ENCODE data around the gene TLE3. TPM values are rescaled to one million over a fixed set of nuclear protein-coding genes. Genes with fewer than 3 reads are reported as not detected.

The TLE3 gene
- polyA plus RNA-seq, 3 donors, result 12.8 to 117 (median 23.6) TPM

DNA sequence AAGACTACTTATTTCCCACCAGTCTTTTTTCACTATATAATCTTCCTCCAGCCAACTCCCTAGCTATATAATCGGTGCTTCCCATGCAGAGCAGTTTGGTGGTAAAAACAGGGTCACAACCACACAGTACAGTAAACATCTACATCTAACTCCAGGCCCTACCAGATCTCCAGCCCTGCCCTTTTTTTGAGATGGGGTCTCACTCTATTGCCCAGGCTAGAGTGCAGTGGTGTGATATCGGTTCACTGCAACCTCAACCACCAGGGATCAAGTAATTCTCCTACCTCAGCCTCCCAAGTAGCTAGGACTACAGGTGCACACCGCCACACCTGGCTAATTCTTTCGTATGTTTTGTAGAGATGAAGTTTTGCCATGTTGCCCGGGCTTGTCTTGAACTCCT, 49.1 kb upstream of the TLE3 start:
- H2AFZ ChIP-seq (ENCODE audit: insufficient read depth, low read depth, low read length, poor library complexity, severe bottlenecking), result no peak overlapping the region
- intact Hi-C loops (cut with micrococcal nuclease), result loop anchor here in 1 of 2 donors (10.0 kb wide), 1 partner anchor 98 kb away; no protein-coding TSS in a partner anchor
- Mint-ChIP-seq H3K4me1 (peaks cover 44% of the 10 kb centered on the region), H3K4me3 (no peak overlapping the region), H3K9me3 (peaks cover 0 to 4% (median 0%) of the 10 kb centered on the region in 7 donors), H3K27me3 (ENCODE audit: low read depth in 3 of 3) (peaks cover 15 to 23% (median 21%) of the 10 kb centered on the region in 3 donors), H3K27ac (no peak overlapping the region), H3K36me3 (peaks cover 4 to 7% of the 10 kb centered on the region in 2 donors)
- H3K79me2 ChIP-seq (ENCODE audit: insufficient read depth, low read length), result no peaks in the 10 kb centered on the region
- no peak overlapping the region for H3K4me3 ChIP-seq (replicated peaks in 1 of 3; ENCODE audit: low read depth in 2 of 3, low read length in 3 of 3)
- H3K4me2 ChIP-seq (replicated peaks; ENCODE audit: extremely low read depth, low read length, poor library complexity, severe bottlenecking), result no peak overlapping the region
- no peaks in the 10 kb centered on the region for H3K36me3 ChIP-seq (replicated peaks in 1 of 2; ENCODE audit: control insufficient read depth in 1 of 2, insufficient read depth in 2 of 2, low read length in 2 of 2)
- no peaks in the 10 kb centered on the region for H4K20me1 ChIP-seq (ENCODE audit: insufficient read depth, low read length)
- H3K27me3 ChIP-seq (ENCODE audit: control insufficient read depth in 2 of 2, insufficient read depth in 2 of 2, low read length in 2 of 2), result no peaks in the 10 kb centered on the region
- no peak overlapping the region for H3K27ac ChIP-seq (ENCODE audit: low read depth in 1 of 2, low read length in 2 of 2)
- H3K9ac ChIP-seq (ENCODE audit: insufficient read depth, low read length, poor library complexity, severe bottlenecking), result no peak overlapping the region
- DNase-seq, result no peak
- H3K9me3 ChIP-seq (replicated peaks in 1 of 2; ENCODE audit: control insufficient read depth in 1 of 2, insufficient read depth in 1 of 2, low read length in 2 of 2), result no peaks in the 10 kb centered on the region
- 95% methylated on average over 3 of the region's 5 CpGs for WGBS (ENCODE audit: insufficient coverage)
- peaks cover 25 to 28% of the 10 kb centered on the region in 2 donors for H3K4me1 ChIP-seq (ENCODE audit: control insufficient read depth in 1 of 2, insufficient read depth in 2 of 2, low read length in 2 of 2)
- TF ChIP-seq, protein P1, sequence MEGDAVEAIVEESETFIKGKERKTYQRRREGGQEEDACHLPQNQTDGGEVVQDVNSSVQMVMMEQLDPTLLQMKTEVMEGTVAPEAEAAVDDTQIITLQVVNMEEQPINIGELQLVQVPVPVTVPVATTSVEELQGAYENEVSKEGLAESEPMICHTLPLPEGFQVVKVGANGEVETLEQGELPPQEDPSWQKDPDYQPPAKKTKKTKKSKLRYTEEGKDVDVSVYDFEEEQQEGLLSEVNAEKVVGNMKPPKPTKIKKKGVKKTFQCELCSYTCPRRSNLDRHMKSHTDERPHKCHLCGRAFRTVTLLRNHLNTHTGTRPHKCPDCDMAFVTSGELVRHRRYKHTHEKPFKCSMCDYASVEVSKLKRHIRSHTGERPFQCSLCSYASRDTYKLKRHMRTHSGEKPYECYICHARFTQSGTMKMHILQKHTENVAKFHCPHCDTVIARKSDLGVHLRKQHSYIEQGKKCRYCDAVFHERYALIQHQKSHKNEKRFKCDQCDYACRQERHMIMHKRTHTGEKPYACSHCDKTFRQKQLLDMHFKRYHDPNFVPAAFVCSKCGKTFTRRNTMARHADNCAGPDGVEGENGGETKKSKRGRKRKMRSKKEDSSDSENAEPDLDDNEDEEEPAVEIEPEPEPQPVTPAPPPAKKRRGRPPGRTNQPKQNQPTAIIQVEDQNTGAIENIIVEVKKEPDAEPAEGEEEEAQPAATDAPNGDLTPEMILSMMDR (IDR thresholded peaks at IDR 0.05), result no peak

DNA sequence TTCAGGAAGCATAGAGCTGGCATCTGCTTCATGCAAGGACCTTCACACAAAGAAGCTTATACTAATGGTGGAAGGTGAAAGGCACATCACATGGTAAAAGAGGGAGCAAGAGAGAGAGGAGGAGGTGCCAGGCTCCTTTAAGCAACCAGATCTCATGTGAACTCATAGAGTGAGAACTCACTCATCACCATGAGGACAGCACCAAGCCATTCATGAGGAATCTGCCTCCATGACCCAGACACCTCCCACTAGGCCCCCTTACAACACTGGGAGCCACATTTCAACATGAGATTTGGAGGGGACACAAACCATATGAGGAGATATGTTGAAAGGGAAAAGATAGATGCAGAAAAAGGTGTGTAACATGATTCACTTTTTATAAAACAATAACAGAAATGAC, 48.4 kb upstream of the TLE3 start:
- no peaks in the 10 kb centered on the region for H3K36me3 ChIP-seq (replicated peaks in 1 of 2; ENCODE audit: control insufficient read depth in 1 of 2, insufficient read depth in 2 of 2, low read length in 2 of 2)
- no peaks in the 10 kb centered on the region for H3K27me3 ChIP-seq (ENCODE audit: control insufficient read depth in 2 of 2, insufficient read depth in 2 of 2, low read length in 2 of 2)
- H3K4me1 ChIP-seq (ENCODE audit: control insufficient read depth in 1 of 2, insufficient read depth in 2 of 2, low read length in 2 of 2), result peaks cover 31 to 34% of the 10 kb centered on the region in 2 donors
- H3K27ac ChIP-seq (ENCODE audit: low read depth in 1 of 2, low read length in 2 of 2), result no peak overlapping the region
- no peak overlapping the region for H3K9ac ChIP-seq (ENCODE audit: insufficient read depth, low read length, poor library complexity, severe bottlenecking)
- DNase-seq, result no peak
- H3K4me3 Mint-ChIP-seq, result no peak overlapping the region
- H3K36me3 Mint-ChIP-seq, result peaks cover 4 to 7% of the 10 kb centered on the region in 2 donors
- H4K20me1 ChIP-seq (ENCODE audit: insufficient read depth, low read length), result no peaks in the 10 kb centered on the region
- H3K4me2 ChIP-seq (replicated peaks; ENCODE audit: extremely low read depth, low read length, poor library complexity, severe bottlenecking), result no peak overlapping the region
- no peak overlapping the region for H3K27ac Mint-ChIP-seq
- H3K9me3 ChIP-seq (replicated peaks in 1 of 2; ENCODE audit: control insufficient read depth in 1 of 2, insufficient read depth in 1 of 2, low read length in 2 of 2), result no peaks in the 10 kb centered on the region
- H3K4me1 Mint-ChIP-seq, result peaks cover 45% of the 10 kb centered on the region
- H3K9me3 Mint-ChIP-seq, result peaks cover 0 to 5% (median 0%) of the 10 kb centered on the region in 7 donors
- intact Hi-C loops (cut with micrococcal nuclease), result loop anchor here in 1 of 2 donors (10.0 kb wide), 1 partner anchor 99 kb away; no protein-coding TSS in a partner anchor
- H3K27me3 Mint-ChIP-seq (ENCODE audit: low read depth in 3 of 3), result peaks cover 15 to 23% (median 21%) of the 10 kb centered on the region in 3 donors
- TF ChIP-seq, protein P1 (IDR thresholded peaks at IDR 0.05), result no peak
- H3K4me3 ChIP-seq (replicated peaks in 1 of 3; ENCODE audit: low read depth in 2 of 3, low read length in 3 of 3), result no peak overlapping the region
- no peak overlapping the region for H2AFZ ChIP-seq (ENCODE audit: insufficient read depth, low read depth, low read length, poor library complexity, severe bottlenecking)
- H3K79me2 ChIP-seq (ENCODE audit: insufficient read depth, low read length), result no peaks in the 10 kb centered on the region
